GM19239 (cell line): ENCODE results near the gene PRPF39.
"Not testable (repeated sequence)": the region's sequence is repeated elsewhere in the genome, so short reads cannot be mapped to it uniquely, and the experiment has no call there.

Experiments used
- DNase-seq: peaks from one replicate; pipeline ENCODE4 v3.0.0; 2011; ENCODE audit warnings: low spot score; ENCODE audit not compliant: insufficient read length
- FAIRE-seq: peaks from 2 replicates; lab custom pipeline; 2011; peaks lifted over from hg19 to GRCh38; lab: Jason Lieb, UNC

The PRPF39 gene

GRCh38 chr14:45080416-45080968, 3.4 kb upstream of the PRPF39 start:
- not testable (repeated sequence) for DNase-seq, FAIRE-seq

DNA sequence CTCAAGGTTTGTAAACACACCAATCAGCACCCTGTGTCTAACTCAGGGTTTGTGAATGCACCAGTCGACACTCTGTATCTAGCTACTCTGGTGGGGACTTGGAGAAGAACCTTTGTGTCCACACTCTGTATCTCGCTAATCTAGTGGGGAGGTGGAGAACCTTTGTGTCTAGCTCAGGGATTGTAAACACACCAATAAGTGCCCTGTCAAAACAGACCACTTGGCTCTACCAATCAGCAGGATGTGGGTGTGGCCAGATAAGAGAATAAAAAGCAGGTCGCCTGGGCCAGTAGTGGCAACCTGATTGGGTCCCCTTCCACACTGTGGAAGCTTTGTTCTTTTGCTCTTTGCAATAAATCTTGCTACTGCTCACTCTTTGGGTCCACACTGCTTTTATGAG, 2.8 kb upstream of the PRPF39 start:
- not testable (repeated sequence) for DNase-seq, FAIRE-seq

- FAIRE-seq (no peak), DNase-seq (no peak)
Observed at GRCh38 chr14:45082420-45082819, 1.5 kb upstream of the PRPF39 start.

DNA sequence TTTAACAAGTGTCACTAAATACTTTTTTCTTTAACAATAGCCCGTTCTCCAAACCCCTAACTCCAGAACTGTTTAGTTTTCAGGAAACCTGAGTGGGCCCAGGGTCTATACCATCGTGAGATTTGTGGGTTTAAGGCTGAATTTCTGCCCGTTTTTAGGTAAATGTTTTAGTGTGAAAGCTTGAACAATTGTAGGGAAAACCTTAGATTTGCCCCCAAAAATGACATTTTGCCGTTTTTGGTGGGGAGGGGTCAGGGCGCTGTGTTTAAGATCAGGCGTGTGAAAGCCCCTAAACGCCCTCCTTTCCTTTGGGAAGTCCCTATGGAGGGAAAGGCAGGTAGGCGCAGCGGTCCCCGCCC, 320 bp upstream of the PRPF39 start:
- DNase-seq (no peak), FAIRE-seq (no peak)

DNA sequence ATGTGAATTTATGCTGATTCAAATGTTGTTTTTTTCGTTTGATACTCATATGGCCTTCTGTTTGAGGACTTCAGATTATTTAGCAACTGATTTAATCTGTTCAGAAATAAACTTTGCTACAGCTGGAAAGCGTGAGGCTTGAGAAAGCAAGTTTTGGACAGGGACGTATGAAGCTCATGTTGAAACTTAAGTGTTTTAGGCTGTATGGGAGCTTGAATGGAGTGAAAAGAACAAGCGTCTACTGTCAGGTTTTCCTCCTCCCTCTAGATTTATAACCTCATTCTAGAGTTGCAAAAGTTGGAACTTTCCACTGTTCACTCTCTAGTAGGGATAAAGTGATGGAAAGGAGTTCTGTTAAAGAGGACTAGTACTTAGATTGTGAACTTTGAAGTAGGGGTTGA, 1.0 kb downstream of the PRPF39 start:
- DNase-seq = no peak
- FAIRE-seq = no peak

DNA sequence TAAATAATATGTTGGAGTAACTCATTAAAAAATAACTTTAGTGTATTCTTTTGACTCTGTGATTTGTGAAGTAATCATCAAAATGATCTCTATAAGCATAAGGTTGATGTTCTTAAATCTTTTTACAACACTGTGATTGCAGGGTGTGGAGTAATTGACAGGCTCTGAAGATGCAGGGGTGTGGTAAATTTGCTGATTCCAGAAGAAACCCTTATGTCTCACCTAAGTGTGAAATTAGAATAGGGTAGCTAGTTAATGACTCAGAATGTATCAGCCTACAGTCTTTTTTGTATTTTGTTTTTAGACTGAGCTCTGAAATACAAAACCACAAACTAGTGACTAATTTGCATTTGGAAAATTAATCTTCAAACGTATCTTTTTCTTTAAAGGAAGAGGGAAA, 5.9 kb downstream of the PRPF39 start:
- DNase-seq (no peak), FAIRE-seq (no peak)

GRCh38 chr14:45091710-45092109, 7.8 kb downstream of the PRPF39 start:
- no peak for FAIRE-seq
- DNase-seq = no peak

DNA sequence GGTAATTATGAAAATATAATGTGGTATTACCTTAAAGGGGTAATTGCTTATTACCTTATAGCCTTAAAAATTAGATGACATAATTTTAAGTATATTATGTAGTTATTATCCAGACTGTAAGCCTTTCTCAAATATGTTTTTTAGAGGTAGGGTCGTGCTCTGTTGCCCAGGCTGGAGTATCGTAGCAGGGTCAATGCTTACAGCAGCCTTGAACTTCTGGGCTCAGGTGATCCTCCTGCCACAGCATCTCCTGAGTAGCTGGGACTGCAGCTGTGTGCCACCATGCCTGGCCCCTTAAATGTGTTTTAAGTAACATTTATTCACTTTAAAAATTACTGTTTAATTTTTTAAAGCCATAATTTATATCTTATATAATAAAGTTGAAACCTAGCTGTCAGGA, 10.4 kb downstream of the PRPF39 start:
- DNase-seq = no peak
- FAIRE-seq = no peak

DNA sequence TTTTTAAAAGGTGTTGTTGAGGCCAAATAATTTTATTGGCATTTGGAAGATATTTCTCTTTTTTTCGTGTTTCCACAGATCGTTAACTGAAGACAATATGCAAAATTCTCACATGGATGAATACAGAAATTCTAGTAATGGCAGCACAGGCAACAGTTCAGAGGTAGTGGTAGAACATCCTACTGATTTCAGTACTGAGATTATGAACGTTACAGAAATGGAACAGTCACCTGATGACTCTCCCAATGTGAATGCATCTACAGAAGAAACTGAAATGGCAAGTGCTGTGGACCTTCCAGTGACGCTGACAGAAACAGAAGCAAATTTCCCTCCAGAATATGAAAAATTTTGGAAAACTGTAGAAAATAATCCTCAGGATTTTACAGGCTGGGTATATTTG, 11.2 kb downstream of the PRPF39 start:
- DNase-seq (no peak), FAIRE-seq (peak; percentile 42)

GRCh38 chr14:45096218-45096617, 12.3 kb downstream of the PRPF39 start:
- DNase-seq = no peak
- FAIRE-seq = no peak

GRCh38 chr14:45103806-45104205, 19.9 kb downstream of the PRPF39 start:
- FAIRE-seq (no peak), DNase-seq (no peak)

GRCh38 chr14:45104561-45104960, 20.6 kb downstream of the PRPF39 start:
- no peak for DNase-seq
- FAIRE-seq = no peak

GRCh38 chr14:45112896-45113781, 29.2 kb downstream of the PRPF39 start:
- no peak for DNase-seq
- FAIRE-seq = no peak

DNA sequence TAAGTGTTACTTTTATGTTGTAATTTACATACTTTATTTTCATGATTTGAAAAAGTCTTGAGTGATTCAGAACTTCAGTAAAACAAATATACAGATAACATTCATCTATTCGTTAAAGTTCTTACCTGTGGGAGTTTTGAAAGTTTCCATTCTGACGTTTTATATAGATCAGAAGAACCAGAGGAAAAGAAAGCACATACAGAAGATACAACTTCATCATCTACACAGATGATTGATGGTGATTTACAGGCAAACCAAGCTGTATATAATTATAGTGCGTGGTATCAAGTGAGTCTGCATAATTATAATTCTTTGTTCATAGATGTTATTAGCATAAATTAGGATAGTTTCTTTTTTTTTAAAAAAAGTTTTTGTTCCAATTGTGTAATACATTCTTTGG, 30.4 kb downstream of the PRPF39 start:
- FAIRE-seq (no peak), DNase-seq (no peak)

DNA sequence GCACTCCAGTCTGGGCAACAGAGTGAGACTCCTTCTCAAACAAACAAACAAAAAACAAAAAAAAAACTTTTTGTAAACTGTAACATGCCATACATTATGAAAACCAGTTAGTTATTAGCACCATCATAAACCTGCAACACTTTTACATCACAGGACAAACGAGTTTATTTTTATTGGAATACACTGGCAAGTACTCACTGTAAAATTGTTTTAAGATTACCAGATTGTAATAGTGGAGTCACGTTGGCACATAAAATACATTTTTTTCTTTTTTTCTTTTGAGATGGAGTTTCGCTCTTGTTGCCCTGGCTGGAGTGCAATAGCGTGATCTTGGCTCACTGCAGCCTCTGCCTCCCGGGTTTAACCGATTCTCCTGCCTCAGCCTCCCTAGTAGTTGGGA, 34.7 kb downstream of the PRPF39 start:
- FAIRE-seq = no peak

GRCh38 chr14:45120096-45120495, 36.2 kb downstream of the PRPF39 start:
- DNase-seq (no peak), FAIRE-seq (no peak)

More for the DNA sequence above, 34.7 kb downstream of the PRPF39 start:
- no peak for DNase-seq

GRCh38 chr14:45123271-45123670, 39.4 kb downstream of the PRPF39 start:
- DNase-seq (no peak), FAIRE-seq (no peak)

DNA sequence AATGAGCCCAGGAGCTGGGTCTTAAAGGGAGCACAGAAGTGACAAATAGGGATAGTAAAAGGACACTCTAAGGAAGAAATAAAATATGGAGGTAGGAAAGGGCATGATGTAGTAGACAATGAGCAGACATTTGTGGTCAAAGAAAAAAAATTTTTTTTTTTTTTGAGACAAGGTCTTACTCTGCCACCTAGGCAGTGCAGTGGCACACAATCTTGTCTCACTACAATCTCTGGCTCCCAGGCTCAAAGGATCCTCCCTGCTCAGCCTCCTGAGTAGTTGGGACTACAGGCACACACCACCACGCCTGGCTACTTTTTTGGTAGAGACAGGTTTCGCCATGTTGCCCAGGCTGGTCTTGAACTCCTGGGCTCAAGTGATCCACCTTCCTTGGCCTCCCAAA, 41.8 kb downstream of the PRPF39 start:
- FAIRE-seq (no peak), DNase-seq (no peak)

DNA sequence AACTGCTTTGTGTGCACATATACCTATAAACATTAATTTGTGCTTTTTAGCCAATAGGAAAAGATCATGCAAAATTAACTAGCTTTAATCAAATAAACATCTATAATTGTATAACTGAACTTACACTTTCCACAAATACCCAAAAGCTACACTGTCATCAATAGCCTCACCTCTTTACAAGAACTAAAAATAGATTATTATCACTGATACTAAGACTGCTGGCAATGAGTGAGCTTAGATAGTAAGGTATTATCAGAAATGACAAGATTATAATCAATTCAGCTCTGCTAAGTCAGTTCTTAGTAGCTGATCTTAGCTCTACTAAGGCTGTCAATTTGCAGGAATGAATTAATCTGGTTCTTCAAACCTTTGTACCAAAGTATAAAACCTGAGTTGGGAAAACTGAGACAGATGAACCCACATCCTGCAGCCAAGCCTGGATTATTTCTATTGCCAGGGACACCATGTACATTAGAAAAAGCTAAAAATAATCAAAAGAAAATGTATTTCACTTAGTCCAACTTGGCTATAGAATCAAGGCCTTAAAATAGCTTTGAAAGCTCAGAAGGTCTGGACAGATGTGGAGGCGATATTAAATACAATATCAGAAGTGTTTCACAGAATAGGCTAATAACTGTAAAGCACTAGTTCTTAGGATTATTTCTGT, 45.2 kb downstream of the PRPF39 start:
- DNase-seq = no peak
- peak; percentile 39 for FAIRE-seq

GRCh38 chr14:45133683-45134050, 49.8 kb downstream of the PRPF39 start:
- DNase-seq = no peak
- no peak for FAIRE-seq
